Measurements from ENCODE around the gene ZNF423.

The ZNF423 gene

DNA sequence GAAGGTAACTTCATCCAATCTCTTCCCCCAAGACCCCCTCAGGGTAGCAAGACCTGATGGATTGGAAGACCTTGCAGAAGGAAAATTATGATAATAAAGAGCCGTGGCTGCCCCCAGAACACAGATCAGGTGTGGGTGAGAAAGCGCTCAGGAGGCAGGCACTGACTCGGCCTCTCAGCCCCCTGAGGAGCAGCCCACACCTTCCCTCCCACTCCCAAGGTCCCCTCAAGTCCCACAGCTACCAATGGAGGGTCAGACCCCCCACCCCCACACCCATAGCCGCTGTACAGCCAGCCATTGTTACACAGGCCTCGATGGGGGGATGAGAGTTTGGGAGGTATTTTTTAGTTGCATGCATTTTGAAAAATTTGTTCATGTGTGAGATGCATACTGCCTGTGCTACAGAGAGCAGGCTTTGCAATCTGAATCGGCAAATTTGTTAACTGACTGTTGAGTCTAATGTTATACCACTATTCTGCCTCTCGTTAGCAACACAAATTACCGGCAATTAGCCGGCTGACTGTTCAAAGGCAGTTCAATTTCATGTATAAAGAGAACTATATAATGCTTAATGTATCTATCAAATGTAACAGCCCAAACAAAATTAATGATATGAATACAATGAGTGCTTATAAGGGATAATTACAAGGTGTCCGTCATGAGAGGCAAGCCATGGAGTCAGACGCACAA, 270.6 kb downstream of the ZNF423 start:
- no peak for DNase-seq (ENCODE audit: low read depth, low spot score)
- TF ChIP-seq CTCF (IDR thresholded peaks at IDR 0.05; ENCODE audit: insufficient read depth, low read length, missing control alignments): no peak
- ChIA-PET POLR2A (no interaction called here), CTCF (interaction anchor here (0.9 to 2.4 kb wide), 2 partner anchors 8 to 29 kb away, joined by 3 to 16 read pairs; no protein-coding TSS in a partner anchor)
- H3K4me3 ChIP-seq (ENCODE audit: low read depth, low read length): no peak overlapping the region

GRCh38 chr16:49583911-49584310, 272.0 kb downstream of the ZNF423 start:
- DNase-seq (ENCODE audit: low read depth, low spot score): no peak
- CTCF ChIA-PET: interaction anchor here (2.4 kb wide), 1 partner anchor 9 kb away, joined by 16 read pairs; no protein-coding TSS in a partner anchor
- POLR2A ChIA-PET: no interaction called here
- no peak overlapping the region for H3K4me3 ChIP-seq (ENCODE audit: low read depth, low read length)
- TF ChIP-seq CTCF (IDR thresholded peaks at IDR 0.05; ENCODE audit: insufficient read depth, low read length, missing control alignments): no peak

DNA sequence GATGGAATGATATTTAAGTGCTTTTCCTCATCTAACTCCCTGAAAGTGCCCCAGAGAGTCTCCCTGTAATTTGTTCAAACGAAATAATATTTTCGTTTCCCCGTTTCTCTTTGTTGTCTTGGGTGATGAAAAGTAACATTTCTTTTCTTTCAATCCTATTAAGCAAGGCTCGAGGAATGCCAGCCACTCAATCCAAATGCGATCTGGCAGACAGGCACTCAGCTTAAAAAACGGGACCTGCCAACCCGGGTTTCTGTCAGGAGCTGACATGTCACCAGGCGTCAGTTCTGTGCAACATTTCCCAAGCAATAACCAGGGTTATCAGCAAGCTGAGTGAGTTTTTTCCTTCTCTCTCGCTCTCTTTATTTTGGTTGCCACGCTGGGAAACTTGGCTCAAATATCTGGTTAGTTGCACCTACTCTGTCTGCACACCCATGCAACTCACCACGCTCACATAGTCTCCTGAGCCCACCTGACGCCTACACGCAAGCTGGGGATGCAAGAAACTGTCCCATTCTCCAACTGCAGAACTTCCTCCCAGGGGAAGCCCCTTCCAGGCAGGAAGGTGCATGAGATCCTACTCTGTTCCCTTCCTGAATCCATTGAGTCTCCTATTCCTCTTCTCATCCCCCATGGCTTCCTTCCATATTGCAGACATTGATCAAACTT, 274.1 kb downstream of the ZNF423 start:
- TF ChIP-seq CTCF (IDR thresholded peaks at IDR 0.05; ENCODE audit: insufficient read depth, low read length, missing control alignments): no peak
- CTCF ChIA-PET: interaction anchor here (1.1 to 1.4 kb wide), 2 partner anchors 9 to 11 kb away, joined by 3 to 8 read pairs; no protein-coding TSS in a partner anchor

GRCh38 chr16:49580751-49581303, 275.1 kb downstream of the ZNF423 start:
- no peak overlapping the region for H3K4me3 ChIP-seq (ENCODE audit: low read depth, low read length)
- POLR2A ChIA-PET: no interaction called here
- CTCF ChIA-PET: interaction anchor here (1.1 to 1.4 kb wide), 2 partner anchors 10 to 12 kb away, joined by 3 to 8 read pairs; no protein-coding TSS in a partner anchor
- DNase-seq (ENCODE audit: low read depth, low spot score): no peak
- TF ChIP-seq CTCF (IDR thresholded peaks at IDR 0.05; ENCODE audit: insufficient read depth, low read length, missing control alignments): no peak

More for the DNA sequence above, 274.1 kb downstream of the ZNF423 start:
- POLR2A ChIA-PET: no interaction called here
- H3K4me3 ChIP-seq (ENCODE audit: low read depth, low read length): no peak overlapping the region
- no peak for DNase-seq (ENCODE audit: low read depth, low spot score)

GRCh38 chr16:49578435-49579024, 277.4 kb downstream of the ZNF423 start:
- DNase-seq (ENCODE audit: low read depth, low spot score): no peak
- TF ChIP-seq CTCF (IDR thresholded peaks at IDR 0.05; ENCODE audit: insufficient read depth, low read length, missing control alignments): no peak
- POLR2A ChIA-PET: no interaction called here
- CTCF ChIA-PET: no interaction called here
- no peak overlapping the region for H3K4me3 ChIP-seq (ENCODE audit: low read depth, low read length)

DNA sequence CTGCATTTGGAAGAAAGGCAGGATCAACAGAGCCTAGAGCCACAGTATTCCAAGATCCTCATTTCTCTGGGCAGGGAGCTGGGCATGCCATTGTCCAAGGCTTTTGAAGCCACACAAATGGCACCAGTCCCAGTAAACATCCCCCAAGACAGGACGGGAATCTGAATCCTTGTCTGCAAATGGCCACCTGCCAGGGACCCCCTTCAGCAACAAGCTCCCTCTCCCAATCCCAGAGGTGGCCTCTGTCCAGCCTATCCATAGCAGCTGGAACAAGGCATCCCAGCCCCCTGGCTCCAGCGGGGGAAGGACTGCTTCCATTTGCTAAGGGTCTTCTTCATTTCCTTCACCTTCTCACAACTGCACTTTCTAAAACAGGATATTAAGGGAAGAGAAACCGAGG, 277.9 kb downstream of the ZNF423 start:
- no peak overlapping the region for H3K4me3 ChIP-seq (ENCODE audit: low read depth, low read length)
- DNase-seq (ENCODE audit: low read depth, low spot score): no peak
- no peak for TF ChIP-seq CTCF (IDR thresholded peaks at IDR 0.05; ENCODE audit: insufficient read depth, low read length, missing control alignments)
- CTCF ChIA-PET: no interaction called here
- POLR2A ChIA-PET: no interaction called here

All from AG04449 (cell line).